Glutamatergic neuron (in vitro differentiated cells): ENCODE data around the gene TFB1M. TPM values are rescaled to one million over a fixed set of nuclear protein-coding genes. Genes with fewer than 3 reads are reported as not detected.
"Not testable (repeated sequence)": the region's sequence is repeated elsewhere in the genome, so short reads cannot be mapped to it uniquely, and the experiment has no call there.

Experiments used
- DNase-seq: peaks from one replicate; pipeline ENCODE4 v3.0.0; 2022
- H3K27ac Mint-ChIP-seq: one replicate; pipeline ENCODE4 v1.8.0; 2020; ENCODE audit warnings: mild to moderate bottlenecking, mixed read lengths, inconsistent platforms; ENCODE audit not compliant: unreplicated experiment
- H3K27me3 Mint-ChIP-seq: one replicate; pipeline ENCODE4 v1.8.0; 2020; ENCODE audit warnings: mild to moderate bottlenecking, moderate library complexity, mixed read lengths, inconsistent platforms; ENCODE audit not compliant: unreplicated experiment
- H3K36me3 Mint-ChIP-seq: one replicate; pipeline ENCODE4 v1.8.0; 2020; ENCODE audit warnings: mild to moderate bottlenecking, mixed read lengths, inconsistent platforms; ENCODE audit not compliant: unreplicated experiment
- H3K4me1 Mint-ChIP-seq: one replicate; pipeline ENCODE4 v1.8.0; 2020; ENCODE audit warnings: mild to moderate bottlenecking, low read depth, mixed read lengths, inconsistent platforms; ENCODE audit not compliant: unreplicated experiment
- H3K4me3 Mint-ChIP-seq: one replicate; pipeline ENCODE4 v1.8.0; 2020; ENCODE audit warnings: mild to moderate bottlenecking, mixed read lengths, inconsistent platforms; ENCODE audit not compliant: unreplicated experiment
- H3K9me3 Mint-ChIP-seq: one replicate; pipeline ENCODE4 v1.8.0; 2020; ENCODE audit warnings: mild to moderate bottlenecking, moderate library complexity, mixed read lengths, inconsistent platforms; ENCODE audit not compliant: unreplicated experiment
- total RNA-seq: library from RNA; stranded (reverse); fragmentation: NEBNext Ultra II Directional; extraction: Animal tissue kit (Norgen Biotek cat#: 25700); gene quantifications from one replicate; pipeline ENCODE4 v1.2.1, GENCODE V29; 2021; ENCODE audit not compliant: unreplicated experiment
- TF ChIP-seq, protein P1 (sequence below): fragments of 200-600 bp; sonication (generic); IDR thresholded peaks from one replicate; pipeline ENCODE4 v1.5.0; 2021; ENCODE audit not compliant: partially characterized antibody, unreplicated experiment

Gene TFB1M
- total RNA-seq, 1 donor from 2014 or later = 36.8 TPM

DNA sequence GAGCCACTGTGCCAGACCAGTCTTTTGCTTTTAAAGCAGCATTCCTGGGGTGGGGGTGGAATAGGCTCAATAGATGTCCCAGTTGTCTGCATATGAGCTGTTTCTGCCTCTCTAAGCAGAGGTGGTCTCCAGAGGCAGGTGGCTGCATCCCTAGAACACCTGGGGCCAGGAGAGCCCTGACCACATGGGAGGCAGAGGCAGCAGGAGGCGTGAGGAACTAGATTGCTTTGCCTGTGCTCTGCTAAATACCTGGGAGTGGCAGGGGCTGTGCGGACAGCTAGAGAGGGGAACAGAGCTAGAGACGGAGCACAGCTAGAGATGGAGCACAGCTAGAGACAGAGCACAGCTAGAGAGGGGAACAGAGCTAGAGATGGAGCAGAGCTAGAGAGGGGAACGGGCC lies 79.6 kb downstream of the TFB1M start:
- peaks cover 13% of the 10 kb centered on the region for H3K27me3 Mint-ChIP-seq
- no peak for DNase-seq
- TF ChIP-seq, protein P1, sequence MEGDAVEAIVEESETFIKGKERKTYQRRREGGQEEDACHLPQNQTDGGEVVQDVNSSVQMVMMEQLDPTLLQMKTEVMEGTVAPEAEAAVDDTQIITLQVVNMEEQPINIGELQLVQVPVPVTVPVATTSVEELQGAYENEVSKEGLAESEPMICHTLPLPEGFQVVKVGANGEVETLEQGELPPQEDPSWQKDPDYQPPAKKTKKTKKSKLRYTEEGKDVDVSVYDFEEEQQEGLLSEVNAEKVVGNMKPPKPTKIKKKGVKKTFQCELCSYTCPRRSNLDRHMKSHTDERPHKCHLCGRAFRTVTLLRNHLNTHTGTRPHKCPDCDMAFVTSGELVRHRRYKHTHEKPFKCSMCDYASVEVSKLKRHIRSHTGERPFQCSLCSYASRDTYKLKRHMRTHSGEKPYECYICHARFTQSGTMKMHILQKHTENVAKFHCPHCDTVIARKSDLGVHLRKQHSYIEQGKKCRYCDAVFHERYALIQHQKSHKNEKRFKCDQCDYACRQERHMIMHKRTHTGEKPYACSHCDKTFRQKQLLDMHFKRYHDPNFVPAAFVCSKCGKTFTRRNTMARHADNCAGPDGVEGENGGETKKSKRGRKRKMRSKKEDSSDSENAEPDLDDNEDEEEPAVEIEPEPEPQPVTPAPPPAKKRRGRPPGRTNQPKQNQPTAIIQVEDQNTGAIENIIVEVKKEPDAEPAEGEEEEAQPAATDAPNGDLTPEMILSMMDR = no peak
- peaks cover 11% of the 10 kb centered on the region for H3K4me1 Mint-ChIP-seq
- H3K27ac Mint-ChIP-seq = peak overlapping the region; percentile 70
- H3K36me3 Mint-ChIP-seq = peaks cover 32% of the 10 kb centered on the region
- no peak overlapping the region for H3K4me3 Mint-ChIP-seq
- peaks cover 23% of the 10 kb centered on the region for H3K9me3 Mint-ChIP-seq

DNA sequence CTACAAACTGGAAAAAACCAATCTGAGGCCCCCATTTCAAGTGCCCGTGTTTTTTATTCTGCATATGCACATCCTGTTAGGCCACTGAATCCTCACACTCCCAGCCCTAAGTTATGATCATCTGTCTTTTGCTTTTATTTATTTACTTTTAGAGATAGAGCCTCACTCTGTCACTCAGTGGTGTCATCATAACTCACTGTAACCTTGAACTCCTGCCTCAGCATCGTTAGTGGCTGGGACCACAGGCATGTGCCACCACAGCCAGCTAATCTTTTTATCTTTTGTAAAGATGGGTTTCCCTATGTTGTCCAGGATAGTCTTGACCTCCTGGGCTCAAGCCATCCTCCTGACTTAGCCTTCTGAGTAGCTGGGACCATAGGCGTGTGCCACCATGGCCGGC lies 80.1 kb downstream of the TFB1M start:
- no peak for DNase-seq
- Mint-ChIP-seq H3K27me3 (peaks cover 13% of the 10 kb centered on the region), H3K36me3 (peaks cover 32% of the 10 kb centered on the region), H3K27ac (no peak overlapping the region), H3K4me1 (peaks cover 11% of the 10 kb centered on the region), H3K9me3 (peaks cover 23% of the 10 kb centered on the region), H3K4me3 (no peak overlapping the region)
- TF ChIP-seq, protein P1 = no peak

DNA sequence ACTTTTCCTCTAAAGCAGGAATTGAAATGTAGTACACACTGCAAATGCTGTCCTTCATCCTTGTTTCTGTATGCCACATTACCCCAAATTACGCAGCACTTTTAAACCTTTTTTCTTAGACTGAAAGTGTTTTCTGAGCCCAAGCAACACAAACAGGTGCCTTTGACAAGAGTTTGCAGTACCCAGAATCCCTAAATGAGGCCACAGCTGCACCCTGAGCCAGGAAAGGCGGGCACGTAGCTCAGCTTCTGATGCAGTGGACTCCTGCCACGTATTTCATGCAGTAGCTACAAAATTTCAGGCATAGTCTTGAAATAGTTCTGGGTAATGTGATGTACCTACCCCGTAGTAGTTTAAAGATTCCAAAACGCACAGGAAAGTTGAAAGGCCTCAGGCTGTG lies 81.4 kb downstream of the TFB1M start:
- Mint-ChIP-seq H3K4me3 (no peak overlapping the region), H3K9me3 (peaks cover 15% of the 10 kb centered on the region), H3K27me3 (peaks cover 10% of the 10 kb centered on the region), H3K36me3 (peaks cover 23% of the 10 kb centered on the region), H3K4me1 (peaks cover 19% of the 10 kb centered on the region), H3K27ac (no peak overlapping the region)
- no peak for DNase-seq
- TF ChIP-seq, protein P1 = no peak

DNA sequence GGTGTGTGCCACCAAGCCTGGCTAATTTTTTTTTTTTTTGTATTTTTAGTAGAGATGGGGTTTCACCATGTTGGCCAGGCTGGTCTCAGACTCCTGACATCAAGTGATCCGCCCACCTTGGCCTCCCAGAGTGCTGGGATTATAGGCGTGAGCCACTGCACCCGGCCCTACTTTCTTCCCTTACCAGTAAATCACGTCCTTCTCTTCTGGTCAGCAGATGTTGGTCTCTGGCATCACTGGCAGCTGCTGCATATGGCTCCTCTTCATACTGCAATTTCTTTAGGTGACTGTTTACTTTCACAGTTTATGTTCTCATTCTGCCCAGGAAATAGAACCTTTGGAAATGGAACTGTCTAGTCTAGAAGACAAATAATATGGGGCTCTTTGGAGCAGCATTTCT lies 83.3 kb downstream of the TFB1M start:
- H3K9me3 Mint-ChIP-seq = peaks cover 15% of the 10 kb centered on the region
- H3K4me1 Mint-ChIP-seq = peaks cover 28% of the 10 kb centered on the region
- peaks cover 20% of the 10 kb centered on the region for H3K36me3 Mint-ChIP-seq
- H3K4me3 Mint-ChIP-seq, H3K27ac Mint-ChIP-seq, DNase-seq: not testable (repeated sequence)
- peaks cover 11% of the 10 kb centered on the region for H3K27me3 Mint-ChIP-seq

DNA sequence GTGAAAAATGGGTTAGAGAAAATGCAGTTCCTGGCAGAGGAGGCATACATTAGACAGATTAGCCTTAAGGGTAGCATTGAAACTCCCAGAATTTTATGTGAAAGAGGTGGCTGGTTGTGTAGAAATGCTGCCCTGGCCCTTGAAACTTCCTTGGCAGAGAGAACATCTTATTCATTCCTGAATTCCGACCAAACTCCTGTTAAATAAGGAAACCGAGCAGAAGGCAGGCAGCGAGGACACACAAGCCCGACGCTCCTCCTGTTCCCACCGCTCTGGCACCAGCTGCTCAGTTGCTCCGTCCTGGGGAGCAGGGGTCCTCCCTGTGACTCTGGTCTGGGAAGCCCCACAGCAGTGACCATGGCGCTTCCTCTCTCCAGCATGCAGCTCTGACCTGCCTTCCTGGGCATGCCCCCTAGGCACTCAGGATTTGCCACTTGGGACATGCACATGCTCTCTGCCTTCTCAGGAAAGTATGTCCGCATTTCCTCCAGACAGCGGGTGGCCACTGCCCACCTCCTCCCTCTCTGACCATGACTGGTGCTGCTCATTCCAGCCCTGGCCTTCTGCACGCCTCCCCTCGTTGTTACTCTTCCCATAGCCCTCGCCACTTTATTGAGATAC lies 85.6 kb downstream of the TFB1M start:
- Mint-ChIP-seq H3K4me3 (no peak overlapping the region), H3K27ac (peak overlapping the region; percentile 19), H3K4me1 (peaks cover 28% of the 10 kb centered on the region)

More for the DNA sequence above, 85.6 kb downstream of the TFB1M start:
- Mint-ChIP-seq H3K36me3 (peaks cover 18% of the 10 kb centered on the region), H3K27me3 (peaks cover 11% of the 10 kb centered on the region), H3K9me3 (peaks cover 8% of the 10 kb centered on the region)
- DNase-seq = no peak
- TF ChIP-seq, protein P1 = no peak
